ENCODE measurements around the gene NAT9. TPM values are rescaled to one million over a fixed set of nuclear protein-coding genes. Genes with fewer than 3 reads are reported as not detected.

The NAT9 gene
- total and polyA plus RNA-seq, 2 donors (not counting 1 experiment from before 2014, with no cell fraction given) = 66.6 to 73.6 TPM

DNA sequence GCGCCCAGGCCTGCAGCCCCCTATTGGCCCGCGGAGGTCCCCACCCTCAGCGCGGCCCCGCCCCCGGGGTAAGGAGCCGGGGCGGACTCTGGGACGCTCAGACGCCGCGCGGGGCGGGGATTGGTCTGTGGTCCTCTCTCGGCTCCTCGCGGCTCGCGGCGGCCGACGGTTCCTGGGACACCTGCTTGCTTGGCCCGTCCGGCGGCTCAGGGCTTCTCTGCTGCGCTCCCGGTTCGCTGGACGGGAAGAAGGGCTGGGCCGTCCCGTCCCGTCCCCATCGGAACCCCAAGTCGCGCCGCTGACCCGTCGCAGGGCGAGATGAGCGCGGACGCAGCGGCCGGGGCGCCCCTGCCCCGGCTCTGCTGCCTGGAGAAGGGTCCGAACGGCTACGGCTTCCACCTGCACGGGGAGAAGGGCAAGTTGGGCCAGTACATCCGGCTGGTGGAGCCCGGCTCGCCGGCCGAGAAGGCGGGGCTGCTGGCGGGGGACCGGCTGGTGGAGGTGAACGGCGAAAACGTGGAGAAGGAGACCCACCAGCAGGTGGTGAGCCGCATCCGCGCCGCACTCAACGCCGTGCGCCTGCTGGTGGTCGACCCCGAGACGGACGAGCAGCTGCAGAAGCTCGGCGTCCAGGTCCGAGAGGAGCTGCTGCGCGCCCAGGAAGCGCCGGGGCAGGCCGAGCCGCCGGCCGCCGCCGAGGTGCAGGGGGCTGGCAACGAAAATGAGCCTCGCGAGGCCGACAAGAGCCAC lies 27.4 kb downstream of the NAT9 start, which contains the start of gene NHERF1:
NHERF1 (plus strand) TSS at position 100 of the 750 bp plus-strand sequence; CDS start at position 319, 219 bp downstream.
- ATAC-seq (ENCODE audit: low read depth) (peak; percentile 95), DNase-seq (peak; percentile 95)
- Histone ChIP-seq H3K9me3 (ENCODE audit: control extremely low read depth in 1 of 3, control insufficient read depth in 2 of 3, insufficient read depth in 1 of 3, low read length in 2 of 3) (no peaks in the 10 kb centered on the region), H4K20me1 (ENCODE audit: control insufficient read depth, insufficient read depth, low read length, poor library complexity, severe bottlenecking) (peaks cover 50% of the 10 kb centered on the region), H3K27ac (ENCODE audit: low read length in 2 of 2) (peak within 1 kb of the TSS; percentile 45 to 80), H3K27me3 (replicated peaks in 1 of 4; ENCODE audit: control extremely low read depth in 1 of 4, control insufficient read depth in 3 of 4, insufficient read depth in 4 of 4, low read length in 3 of 4) (no peaks in the 10 kb centered on the region), H3K79me2 (ENCODE audit: control insufficient read depth, insufficient read depth, low read length) (peaks cover 68% of the 10 kb centered on the region), H3K4me1 (ENCODE audit: control insufficient read depth in 2 of 2, insufficient read depth in 2 of 2, low read length in 2 of 2) (peaks cover 44 to 56% of the 10 kb centered on the region in 2 donors), H3K36me3 (replicated peaks in 1 of 2; ENCODE audit: control extremely low read depth in 1 of 2, control insufficient read depth in 1 of 2, extremely low read depth in 1 of 2, insufficient read depth in 2 of 2, low read length in 1 of 2) (peaks cover 0 to 4% of the 10 kb centered on the region in 2 experiments), H2AFZ (ENCODE audit: insufficient read depth, low read depth, low read length, poor library complexity, severe bottlenecking) (peak within 1 kb of the TSS; percentile 78), H3K4me3 (ENCODE audit: control extremely low read depth in 1 of 5, extremely low read depth in 1 of 5, insufficient read depth in 1 of 5, low read depth in 2 of 5, low read length in 4 of 5) (peak within 1 kb of the TSS; percentile 51 to 99 (median 90)), H3K9ac (ENCODE audit: low read length) (peak within 1 kb of the TSS; percentile 98), H3K4me2 (replicated peaks; ENCODE audit: low read depth, low read length, poor library complexity, severe bottlenecking) (peak within 1 kb of the TSS; percentile 99)
- no peaks in the 10 kb centered on the region for H3K27me3 Mint-ChIP-seq
- peak within 1 kb of the TSS; percentile 82 for H3K27ac Mint-ChIP-seq
- POLR2A ChIA-PET = interaction anchor here (0.5 to 3.7 kb wide), 8 partner anchors 9 to 286 kb away, joined by 3 to 43 read pairs (median 8); partner anchors contain the start of genes FDXR, NAT9 and RAB37
- under 1% methylated on average over 90 of the region's 90 CpGs for WGBS (ENCODE audit: insufficient coverage)
- H3K9me3 Mint-ChIP-seq (ENCODE audit: insufficient read depth) = no peaks in the 10 kb centered on the region
- H3K4me1 Mint-ChIP-seq = peaks cover 58% of the 10 kb centered on the region
- TF ChIP-seq CTCF (IDR thresholded peaks at IDR 0.05) (no peak), EZH2 (IDR thresholded peaks at IDR 0.05; ENCODE audit: borderline replicate concordance, insufficient read depth, low read depth, low read length, poor library complexity, severe bottlenecking) (no peak)
- H3K4me3 Mint-ChIP-seq = peak within 1 kb of the TSS; percentile 91
- intact Hi-C loops (cut with micrococcal nuclease) = loop anchor here (1.0 kb wide), 4 partner anchors 10 to 125 kb away; partner anchors contain the start of gene NAT9
- CTCF ChIA-PET = interaction anchor here (0.5 to 7.7 kb wide), 12 partner anchors 10 to 312 kb away, joined by 3 to 57 read pairs (median 8); partner anchors contain the start of gene RAB37

DNA sequence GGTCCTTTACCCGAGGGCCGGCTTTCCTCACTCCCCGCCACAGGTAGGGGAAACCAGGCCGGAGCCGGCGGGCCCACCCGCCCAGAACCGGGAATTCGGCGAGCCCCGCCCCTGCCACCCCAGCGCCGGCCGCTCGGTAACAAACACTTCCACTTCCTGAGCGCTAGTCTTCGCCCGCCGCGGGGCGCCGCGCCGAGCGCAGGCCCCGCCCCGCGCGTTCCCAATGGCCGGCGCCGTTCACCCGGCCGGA lies 27.9 kb downstream of the NAT9 start:
- Mint-ChIP-seq H3K27me3 (no peaks in the 10 kb centered on the region), H3K4me1 (peaks cover 59% of the 10 kb centered on the region), H3K9me3 (ENCODE audit: insufficient read depth) (no peaks in the 10 kb centered on the region), H3K4me3 (peak overlapping the region; percentile 75), H3K27ac (no peak overlapping the region)
- DNase-seq (no peak), ATAC-seq (ENCODE audit: low read depth) (no peak)
- ChIA-PET CTCF (interaction anchor here (1.0 to 7.7 kb wide), 4 partner anchors 11 to 91 kb away, joined by 3 to 65 read pairs (median 54); partner anchors contain the start of gene RAB37), POLR2A (interaction anchor here (0.6 to 3.7 kb wide), 2 partner anchors 9 to 11 kb away, joined by 6 to 43 read pairs; partner anchors contain the start of gene RAB37)
- H3K27me3 ChIP-seq (replicated peaks in 1 of 4; ENCODE audit: control extremely low read depth in 1 of 4, control insufficient read depth in 3 of 4, insufficient read depth in 4 of 4, low read length in 3 of 4) = no peaks in the 10 kb centered on the region
- peak overlapping the region; percentile 78 for H2AFZ ChIP-seq (ENCODE audit: insufficient read depth, low read depth, low read length, poor library complexity, severe bottlenecking)
- H3K27ac ChIP-seq (ENCODE audit: low read length in 2 of 2) = peak overlapping the region; percentile 45 to 74
- no peaks in the 10 kb centered on the region for H3K9me3 ChIP-seq (ENCODE audit: control extremely low read depth in 1 of 3, control insufficient read depth in 2 of 3, insufficient read depth in 1 of 3, low read length in 2 of 3)
- peak overlapping the region; percentile 98 for H3K9ac ChIP-seq (ENCODE audit: low read length)
- H3K4me2 ChIP-seq (replicated peaks; ENCODE audit: low read depth, low read length, poor library complexity, severe bottlenecking) = peak overlapping the region; percentile 99
- H3K79me2 ChIP-seq (ENCODE audit: control insufficient read depth, insufficient read depth, low read length) = peaks cover 63% of the 10 kb centered on the region
- TF ChIP-seq CTCF (IDR thresholded peaks at IDR 0.05) (no peak), EZH2 (IDR thresholded peaks at IDR 0.05; ENCODE audit: borderline replicate concordance, insufficient read depth, low read depth, low read length, poor library complexity, severe bottlenecking) (no peak)
- intact Hi-C loops (cut with micrococcal nuclease) = loop anchor here (1.0 kb wide), 4 partner anchors 10 to 125 kb away; partner anchors contain the start of gene NAT9
- H3K36me3 ChIP-seq (replicated peaks in 1 of 2; ENCODE audit: control extremely low read depth in 1 of 2, control insufficient read depth in 1 of 2, extremely low read depth in 1 of 2, insufficient read depth in 2 of 2, low read length in 1 of 2) = peaks cover 0 to 4% of the 10 kb centered on the region in 2 experiments
- H3K4me3 ChIP-seq (ENCODE audit: control extremely low read depth in 1 of 5, extremely low read depth in 1 of 5, insufficient read depth in 1 of 5, low read depth in 2 of 5, low read length in 4 of 5) = peak overlapping the region in 4 of 5 experiments; percentile 44 to 99 (median 84)
- H4K20me1 ChIP-seq (ENCODE audit: control insufficient read depth, insufficient read depth, low read length, poor library complexity, severe bottlenecking) = peaks cover 46% of the 10 kb centered on the region
- 0% methylated on average over 34 of the region's 34 CpGs for WGBS (ENCODE audit: insufficient coverage)
- H3K4me1 ChIP-seq (ENCODE audit: control insufficient read depth in 2 of 2, insufficient read depth in 2 of 2, low read length in 2 of 2) = peaks cover 49 to 61% of the 10 kb centered on the region in 2 donors

Data from B cell (primary cell).